ENCODE results near the gene FLRT3. TPM values are rescaled to one million over a fixed set of nuclear protein-coding genes. Genes with fewer than 3 reads are reported as not detected.

The FLRT3 gene
- total and polyA plus RNA-seq, 10 of the 15 experiments (the other 5 are each of a cell fraction or from before 2014, with no cell fraction given) = 0.06 to 1.9 (median 0.29) TPM

Small RNA genes lying within 50 kb of the gene (small RNA-seq; reads per million reads assigned to genes)
- gene RNU6-228P = not detected

Data from GM12878 (cell line).